HG03064 (cell line): ENCODE results near the gene SLC9A8.
"Not testable (repeated sequence)": the region's sequence is repeated elsewhere in the genome, so short reads cannot be mapped to it uniquely, and the experiment has no call there.

Source experiments
- ATAC-seq: cut with Tn5 transposase; IDR thresholded peaks from one replicate; pipeline ENCODE4 v1.9.1; 2021; ENCODE audit warnings: low read depth; ENCODE audit not compliant: unreplicated experiment

Gene SLC9A8

GRCh38 chr20:49891476-49892110 lies 79.0 kb downstream of the SLC9A8 start:
- ATAC-seq = no peak

- no peak for ATAC-seq
Observed at GRCh38 chr20:49892260-49892659, 79.6 kb downstream of the SLC9A8 start.

- no peak for ATAC-seq
Observed at GRCh38 chr20:49892817-49893216, 80.2 kb downstream of the SLC9A8 start.

GRCh38 chr20:49893242-49894072 lies 80.8 kb downstream of the SLC9A8 start:
- no peak for ATAC-seq

GRCh38 chr20:49894073-49894470 lies 81.4 kb downstream of the SLC9A8 start:
- no peak for ATAC-seq

- not testable (repeated sequence) for ATAC-seq
Observed at GRCh38 chr20:49895474-49896093, 83.0 kb downstream of the SLC9A8 start.

- no peak for ATAC-seq
Observed at GRCh38 chr20:49896204-49896603, 83.6 kb downstream of the SLC9A8 start.

- no peak for ATAC-seq
Observed at GRCh38 chr20:49899541-49900383, 87.1 kb downstream of the SLC9A8 start.

GRCh38 chr20:49901588-49901987 lies 89.0 kb downstream of the SLC9A8 start:
- no peak for ATAC-seq

GRCh38 chr20:49904440-49905214 lies 92.0 kb downstream of the SLC9A8 start:
- ATAC-seq = no peak

- ATAC-seq = no peak
Observed at GRCh38 chr20:49905415-49906091, 92.9 kb downstream of the SLC9A8 start.

GRCh38 chr20:49906101-49906604 lies 93.5 kb downstream of the SLC9A8 start:
- ATAC-seq = no peak

GRCh38 chr20:49906615-49907154 lies 94.1 kb downstream of the SLC9A8 start:
- no peak for ATAC-seq

- ATAC-seq = no peak
Observed at GRCh38 chr20:49907405-49908257, 95.0 kb downstream of the SLC9A8 start.

GRCh38 chr20:49908258-49908565 lies 95.6 kb downstream of the SLC9A8 start:
- ATAC-seq = no peak

- no peak for ATAC-seq
Observed at GRCh38 chr20:49909499-49910339, 97.1 kb downstream of the SLC9A8 start.

- no peak for ATAC-seq
Observed at GRCh38 chr20:49910340-49910706, 97.7 kb downstream of the SLC9A8 start.
